HG02973 (cell line): ENCODE data around the gene ITPR1.
A peak's percentile ranks its signal among the peaks of the same experiment; 100 is the strongest.

Experiments used
- ATAC-seq: cut with Tn5 transposase; IDR thresholded peaks from one replicate; pipeline ENCODE4 v1.9.1; 2021; ENCODE audit warnings: moderate library complexity; ENCODE audit not compliant: unreplicated experiment

The ITPR1 gene

DNA sequence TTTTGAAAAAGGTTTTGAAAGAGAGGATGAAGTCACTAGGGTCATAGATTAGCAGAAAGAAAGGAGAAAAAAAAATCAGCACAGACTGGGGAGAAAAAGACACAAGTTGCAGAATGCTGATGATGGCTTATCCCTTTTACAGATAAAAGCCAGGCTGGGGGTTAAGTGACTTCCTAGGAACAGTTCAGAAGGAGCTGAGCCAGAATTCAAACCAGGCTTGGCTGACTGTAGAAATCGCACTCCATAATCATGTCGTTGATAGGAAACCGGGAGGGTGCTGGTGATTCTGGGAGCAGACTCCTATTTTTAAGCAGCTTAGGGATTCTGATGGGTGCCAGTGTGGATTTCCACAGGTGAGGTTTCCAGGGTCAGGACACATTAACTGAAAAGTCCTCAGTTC lies 326.6 kb downstream of the ITPR1 start:
- ATAC-seq, result no peak

DNA sequence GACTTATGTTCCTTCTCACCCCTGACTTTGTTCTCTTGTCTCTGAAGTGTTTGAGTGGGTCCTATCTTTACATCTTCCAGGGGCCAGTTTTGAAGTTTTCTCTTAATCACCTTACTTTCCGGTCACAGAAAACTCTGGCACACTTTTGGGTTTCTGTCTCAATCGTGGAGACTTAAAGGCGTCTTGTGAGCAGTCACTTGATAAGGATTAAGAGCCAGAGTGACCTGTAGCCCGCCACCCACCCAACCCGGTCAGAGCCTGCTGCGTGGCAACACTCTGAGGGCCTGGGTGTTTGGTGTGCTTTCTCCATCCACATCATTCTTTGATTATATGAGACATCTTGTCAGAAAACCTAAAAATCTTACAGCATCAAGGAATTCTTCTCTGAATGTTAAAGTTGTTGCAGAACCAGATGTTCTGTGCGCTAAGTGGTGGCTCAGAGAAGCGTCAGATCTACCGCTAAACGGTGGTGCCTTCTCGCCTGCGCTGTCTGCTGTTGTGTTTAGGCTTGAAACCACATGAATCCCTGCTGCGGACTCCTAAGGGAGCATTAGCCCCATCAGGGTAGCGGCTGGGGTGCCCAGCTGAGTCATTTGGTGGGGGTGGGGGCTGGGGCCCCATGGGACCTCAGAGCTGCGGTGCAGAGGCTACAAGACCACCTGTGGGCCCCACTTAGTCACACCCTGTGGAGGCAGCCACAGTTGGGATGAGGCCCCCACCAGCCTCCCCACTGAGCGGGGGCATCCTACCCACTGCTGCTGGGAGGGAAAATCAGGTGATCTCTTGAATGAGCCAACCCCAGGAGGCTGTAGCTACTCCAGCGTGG lies 327.4 kb downstream of the ITPR1 start:
- ATAC-seq, result no peak

- ATAC-seq, result no peak
Observed at GRCh38 chr3:4821338-4821737, 328.2 kb downstream of the ITPR1 start.

GRCh38 chr3:4821975-4822374 lies 328.8 kb downstream of the ITPR1 start:
- ATAC-seq, result peak; percentile 52

DNA sequence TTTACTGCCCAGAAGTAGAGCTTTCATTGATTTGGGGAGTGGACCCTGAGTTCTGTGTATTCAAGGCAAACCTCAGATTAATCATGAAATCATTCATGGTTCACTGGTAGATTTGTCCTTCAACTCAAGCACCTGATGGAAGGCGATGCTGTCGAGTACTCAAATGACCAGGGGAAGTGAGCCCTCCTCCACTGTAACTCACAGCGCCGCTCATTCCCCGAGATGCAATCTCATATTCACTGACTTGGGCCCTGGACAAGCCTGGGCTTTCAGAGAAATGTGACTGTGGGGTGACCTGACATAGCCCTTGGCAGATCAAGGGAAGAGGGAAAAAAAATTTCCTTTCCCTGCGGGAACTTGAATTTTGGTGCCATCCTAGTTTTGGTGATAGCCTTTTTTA lies 329.4 kb downstream of the ITPR1 start:
- no peak for ATAC-seq

- ATAC-seq, result no peak
Observed at GRCh38 chr3:4823385-4823784, 330.2 kb downstream of the ITPR1 start.

- ATAC-seq, result no peak
Observed at GRCh38 chr3:4823986-4824925, 331.1 kb downstream of the ITPR1 start.

DNA sequence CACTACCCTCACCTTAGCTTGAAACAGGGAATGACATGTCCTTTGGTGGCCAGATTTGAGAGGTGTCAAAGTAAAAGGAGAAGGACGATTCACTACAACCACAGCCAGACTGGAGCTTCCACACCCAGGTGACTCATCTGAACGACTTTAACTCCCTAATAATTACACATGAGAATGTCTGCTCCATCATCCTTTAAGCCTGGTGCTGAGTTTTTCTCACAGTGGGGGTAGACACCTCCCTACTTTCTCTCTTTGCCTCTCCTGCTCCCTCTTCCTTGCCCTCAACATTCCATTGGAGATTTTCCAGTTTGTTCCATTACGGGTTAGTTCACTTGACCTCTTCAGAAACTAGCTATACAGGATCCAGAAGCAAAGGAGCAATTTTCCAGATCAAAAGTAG lies 331.8 kb downstream of the ITPR1 start:
- no peak for ATAC-seq

DNA sequence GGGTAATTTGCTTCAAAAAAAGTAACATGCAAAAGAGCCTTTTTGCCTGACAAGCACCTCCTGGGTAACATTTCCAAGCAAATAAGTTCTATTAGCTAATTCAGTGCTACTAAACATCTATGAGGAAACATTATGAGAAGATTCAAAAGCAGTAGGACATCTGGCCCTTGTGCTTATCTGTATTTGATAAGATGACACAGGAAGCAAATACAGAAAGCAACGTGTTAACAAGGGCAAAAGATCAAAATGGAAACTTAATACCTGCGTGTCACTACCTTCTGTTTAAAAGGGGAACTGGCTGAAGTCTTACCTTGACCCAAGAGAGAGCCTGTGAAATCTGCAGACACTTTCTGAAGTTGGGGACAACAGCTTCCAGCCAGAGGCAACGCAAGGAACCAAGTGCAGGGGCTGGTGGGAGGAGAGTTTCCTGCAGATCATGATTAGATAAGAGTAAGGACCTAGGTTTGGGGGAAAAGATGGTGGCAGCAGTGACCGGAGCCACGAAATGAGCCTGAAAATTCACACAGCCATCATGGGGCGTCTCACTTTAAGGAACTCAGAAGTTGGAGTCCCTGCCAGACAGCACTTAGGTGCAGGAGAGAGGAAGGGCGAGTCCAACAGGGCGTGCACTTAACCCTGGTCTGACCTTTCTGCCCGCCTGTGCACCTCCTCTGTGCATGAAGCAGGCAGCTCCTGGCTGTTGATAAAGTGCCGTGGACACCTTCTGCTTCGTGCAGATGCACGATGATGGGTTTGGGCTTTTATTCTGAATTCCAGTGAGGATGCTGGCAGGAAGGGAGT lies 332.5 kb downstream of the ITPR1 start:
- no peak for ATAC-seq

- ATAC-seq, result no peak
Observed at GRCh38 chr3:4826237-4827100, 333.3 kb downstream of the ITPR1 start.

- ATAC-seq, result no peak
Observed at GRCh38 chr3:4827767-4828166, 334.6 kb downstream of the ITPR1 start.

GRCh38 chr3:4828279-4829030 lies 335.3 kb downstream of the ITPR1 start:
- no peak for ATAC-seq

- peak; percentile 34 for ATAC-seq
Observed at GRCh38 chr3:4829031-4829394, 335.9 kb downstream of the ITPR1 start.

DNA sequence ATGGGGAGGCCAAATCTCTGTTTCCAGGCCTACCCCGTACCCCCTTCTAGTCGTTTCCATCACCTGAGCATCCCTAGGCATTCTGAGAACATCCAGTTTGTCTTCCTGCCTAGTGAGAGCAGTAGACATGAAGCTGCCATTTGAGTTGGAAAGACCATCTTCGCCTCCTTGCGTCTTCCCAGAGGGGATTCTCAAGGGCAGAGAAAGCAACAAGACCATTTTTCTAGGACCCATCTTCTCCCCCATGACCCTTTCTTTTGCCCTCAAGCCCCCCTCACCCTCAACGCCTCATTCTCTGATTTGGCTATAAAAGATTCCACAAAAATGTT lies 337.4 kb downstream of the ITPR1 start:
- no peak for ATAC-seq

DNA sequence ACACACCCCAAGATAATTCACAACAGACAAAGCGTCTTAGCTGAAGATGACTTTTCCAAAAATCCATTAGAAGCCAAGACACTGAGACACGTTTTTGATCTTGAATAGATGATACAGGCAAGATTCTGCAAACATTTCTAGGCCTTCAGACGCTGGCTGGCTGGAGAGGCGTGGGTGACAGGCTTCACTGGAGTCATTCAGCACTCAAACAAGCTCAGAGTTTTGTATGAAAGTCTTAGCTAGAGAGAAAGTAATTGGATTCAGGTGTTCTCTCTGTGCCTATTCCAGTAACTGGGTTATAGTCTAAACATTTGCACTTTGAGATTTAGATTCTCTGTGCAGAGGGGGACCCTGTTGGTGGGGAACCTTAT lies 338.4 kb downstream of the ITPR1 start:
- ATAC-seq, result peak; percentile 8

DNA sequence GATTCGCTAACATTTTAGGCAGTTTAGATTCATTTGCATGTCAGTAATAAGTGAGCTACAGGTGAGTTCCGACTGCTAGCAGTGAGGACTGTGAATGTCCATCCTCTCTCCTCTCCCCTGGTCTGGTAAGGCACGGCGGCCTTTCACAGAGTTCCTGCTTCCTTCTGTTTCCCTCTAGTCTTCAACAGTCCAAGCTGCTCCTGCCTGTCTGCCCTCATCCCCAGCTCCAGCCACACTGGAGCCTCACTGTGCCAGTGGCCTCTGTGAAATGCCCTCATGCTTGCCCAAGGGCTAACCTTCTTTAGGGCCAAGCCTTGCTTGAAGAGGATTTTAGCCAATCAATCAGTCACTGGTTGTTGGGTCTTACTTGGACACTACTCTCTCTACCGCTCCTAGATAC lies 340.3 kb downstream of the ITPR1 start:
- no peak for ATAC-seq

- ATAC-seq, result peak; percentile 57
Observed at GRCh38 chr3:4834403-4834866, 341.3 kb downstream of the ITPR1 start.

GRCh38 chr3:4835616-4836043 lies 342.5 kb downstream of the ITPR1 start:
- ATAC-seq, result no peak

DNA sequence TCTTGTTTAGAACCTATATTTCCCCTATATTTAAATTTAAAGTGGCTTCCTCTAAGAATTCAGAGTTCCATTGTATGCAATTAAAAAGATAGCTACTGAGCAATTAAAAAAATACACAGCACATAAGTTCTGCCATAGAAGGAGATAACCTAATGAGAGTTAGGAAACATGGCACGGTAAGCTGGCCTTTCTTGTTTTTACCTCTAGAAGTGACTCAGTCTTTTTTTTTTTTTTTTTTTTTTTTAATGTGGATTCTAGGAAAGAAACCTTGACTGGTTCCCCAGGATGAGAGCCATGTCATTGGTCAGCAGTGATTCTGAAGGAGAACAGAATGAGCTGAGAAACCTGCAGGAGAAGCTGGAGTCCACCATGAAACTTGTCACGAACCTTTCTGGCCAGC lies 343.4 kb downstream of the ITPR1 start:
- ATAC-seq, result no peak
